Panc1 (cell line): ENCODE data around the gene TSPAN16. TPM values are rescaled to one million over a fixed set of nuclear protein-coding genes. Genes with fewer than 3 reads are reported as not detected.
A peak's percentile ranks its signal among the peaks of the same experiment; 100 is the strongest.

Experiments used
- ATAC-seq: fragments of 200-7000 bp; cut with Tn5 transposase; 2 replicates; pipeline ENCODE4 v1.9.1; 2020; ENCODE audit warnings: mild to moderate bottlenecking, moderate library complexity
- BruUV-seq: library from RNA; stranded (reverse); fragments of 400-500 nt; replicated peaks from 2 replicates; lab custom pipeline; 2021; lab: Mats Ljungman, UMichigan
- CTCF ChIA-PET: fragments of 300-600 bp; sonication (Branson Sonifier 250); formaldehyde crosslinking; loops from one replicate; lab custom pipeline; 2022; ENCODE audit warnings: antibody characterized with exemption; lab: Charles Lee
- POLR2A ChIA-PET: fragments of 300-600 bp; sonication (Branson Sonifier 250); formaldehyde crosslinking; loops from one replicate; lab custom pipeline; 2022; ENCODE audit warnings: antibody characterized with exemption; lab: Charles Lee
- DNase-seq: peaks from one replicate; pipeline ENCODE4 v3.0.0-alpha.2; 2010; ENCODE audit warnings: low read depth, low spot score
- H3K27ac ChIP-seq: 2 replicates; pipeline ENCODE4 v1.5.1; 2011; ENCODE audit warnings: mild to moderate bottlenecking, low read length, inconsistent platforms
- H3K27me3 ChIP-seq: fragments of 200-500 bp; sonication (Bioruptor generic); 2 replicates; pipeline ENCODE4 v1.6.0; 2014; ENCODE audit warnings: low read length, inconsistent platforms; ENCODE audit not compliant: control insufficient read depth, insufficient read depth
- H3K36me3 ChIP-seq: fragments of 200-500 bp; sonication (Bioruptor generic); 2 replicates; pipeline ENCODE4 v1.5.1; 2014; ENCODE audit warnings: inconsistent platforms, mild to moderate bottlenecking, low read length, moderate library complexity; ENCODE audit not compliant: control insufficient read depth, insufficient read depth
- H3K4me1 ChIP-seq: 2 replicates; pipeline ENCODE4 v1.5.1; 2011; ENCODE audit warnings: inconsistent platforms, mild to moderate bottlenecking, low read length, moderate library complexity; ENCODE audit not compliant: control insufficient read depth, insufficient read depth
- H3K4me3 ChIP-seq, 2 experiments: 2 replicates each; pipeline ENCODE4 v1.5.1; 2011 to 2012; ENCODE audit warnings: low read depth in 2 of 2, low read length in 2 of 2, mild to moderate bottlenecking in 2 of 2, inconsistent platforms in 1 of 2, moderate library complexity in 1 of 2
- H3K9me3 ChIP-seq: fragments of 200-500 bp; sonication (Bioruptor generic); 2 replicates; pipeline ENCODE4 v1.5.1; 2014; ENCODE audit warnings: low read depth, mild to moderate bottlenecking, inconsistent platforms, low read length, moderate library complexity; ENCODE audit not compliant: control insufficient read depth, insufficient read depth
- POLR2AphosphoS5 ChIP-seq: IDR thresholded peaks from 2 replicates; pipeline ENCODE4 v1.6.1; 2012; ENCODE audit warnings: mild to moderate bottlenecking, low read depth, low read length, moderate library complexity
- SIN3A ChIP-seq: IDR thresholded peaks from 2 replicates; pipeline ENCODE4 v1.6.1; 2012; ENCODE audit warnings: low read depth, mild to moderate bottlenecking, low read length, moderate library complexity, borderline replicate concordance; ENCODE audit not compliant: insufficient read depth
- TCF7L2 ChIP-seq: IDR thresholded peaks from 2 replicates; pipeline ENCODE4 v1.6.1; 2011; ENCODE audit warnings: mild to moderate bottlenecking, low read depth, low read length, inconsistent platforms
- in situ Hi-C: cut with HindIII; loops from 2 replicates; pipeline ENCODE4 v1.10.0; 2016; ENCODE audit warnings: low sequenced_read_pairs, low pct_unique_long_range_greater_than_20kb
- intact Hi-C: fragments of 100-400 bp; cut with micrococcal nuclease; formaldehyde crosslinking; loops from one replicate; pipeline ENCODE4 v1.10.0; 2022; ENCODE audit not compliant: unreplicated experiment
- total RNA-seq: library from RNA; stranded (reverse); gene quantifications from one replicate; pipeline ENCODE4 v1.2.1, GENCODE V29; 2021; ENCODE audit not compliant: unreplicated experiment
- TF ChIP-seq, protein P1 (sequence below), 2 experiments: IDR thresholded peaks; 2 replicates each; pipeline ENCODE4 v1.6.1; 2011 to 2012; ENCODE audit warnings: low read depth in 2 of 2, control low read depth in 1 of 2, low read length in 1 of 2, mild to moderate bottlenecking in 1 of 2, moderate library complexity in 1 of 2; ENCODE audit not compliant: insufficient read depth in 1 of 2
- TF ChIP-seq, protein P2 (sequence below): fragments of 450-650 bp; IDR thresholded peaks from 2 replicates; pipeline ENCODE4 v1.5.1; 2017; ENCODE audit warnings: mild to moderate bottlenecking

Gene TSPAN16
- total RNA-seq, 1 experiment from 2014 or later, result not detected

DNA sequence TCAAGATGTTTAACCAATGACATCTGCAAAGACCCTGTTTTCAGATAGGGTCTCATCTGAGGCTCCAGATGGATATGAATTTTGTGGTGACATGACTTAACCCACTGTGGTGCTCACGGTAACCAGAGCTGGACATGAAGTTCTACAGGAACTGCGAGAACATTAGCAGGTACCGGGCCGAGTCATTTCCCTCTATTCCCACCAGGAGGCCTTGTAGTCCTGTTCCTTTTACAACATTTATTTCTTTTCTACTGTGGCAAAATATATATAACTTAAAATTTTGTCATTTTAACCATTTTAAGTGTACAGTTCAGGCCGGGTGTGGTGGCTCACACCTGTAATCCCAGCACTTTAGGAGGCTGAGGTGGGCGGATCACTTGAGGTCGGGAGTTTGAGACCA, 7.6 kb upstream of the TSPAN16 start:
- in situ Hi-C loops, result no loop called here
- H3K4me3 ChIP-seq, result no peak overlapping the region
- no peaks in the 10 kb centered on the region for H3K36me3 ChIP-seq
- no peak overlapping the region for H3K27ac ChIP-seq
- TF ChIP-seq, protein P1, sequence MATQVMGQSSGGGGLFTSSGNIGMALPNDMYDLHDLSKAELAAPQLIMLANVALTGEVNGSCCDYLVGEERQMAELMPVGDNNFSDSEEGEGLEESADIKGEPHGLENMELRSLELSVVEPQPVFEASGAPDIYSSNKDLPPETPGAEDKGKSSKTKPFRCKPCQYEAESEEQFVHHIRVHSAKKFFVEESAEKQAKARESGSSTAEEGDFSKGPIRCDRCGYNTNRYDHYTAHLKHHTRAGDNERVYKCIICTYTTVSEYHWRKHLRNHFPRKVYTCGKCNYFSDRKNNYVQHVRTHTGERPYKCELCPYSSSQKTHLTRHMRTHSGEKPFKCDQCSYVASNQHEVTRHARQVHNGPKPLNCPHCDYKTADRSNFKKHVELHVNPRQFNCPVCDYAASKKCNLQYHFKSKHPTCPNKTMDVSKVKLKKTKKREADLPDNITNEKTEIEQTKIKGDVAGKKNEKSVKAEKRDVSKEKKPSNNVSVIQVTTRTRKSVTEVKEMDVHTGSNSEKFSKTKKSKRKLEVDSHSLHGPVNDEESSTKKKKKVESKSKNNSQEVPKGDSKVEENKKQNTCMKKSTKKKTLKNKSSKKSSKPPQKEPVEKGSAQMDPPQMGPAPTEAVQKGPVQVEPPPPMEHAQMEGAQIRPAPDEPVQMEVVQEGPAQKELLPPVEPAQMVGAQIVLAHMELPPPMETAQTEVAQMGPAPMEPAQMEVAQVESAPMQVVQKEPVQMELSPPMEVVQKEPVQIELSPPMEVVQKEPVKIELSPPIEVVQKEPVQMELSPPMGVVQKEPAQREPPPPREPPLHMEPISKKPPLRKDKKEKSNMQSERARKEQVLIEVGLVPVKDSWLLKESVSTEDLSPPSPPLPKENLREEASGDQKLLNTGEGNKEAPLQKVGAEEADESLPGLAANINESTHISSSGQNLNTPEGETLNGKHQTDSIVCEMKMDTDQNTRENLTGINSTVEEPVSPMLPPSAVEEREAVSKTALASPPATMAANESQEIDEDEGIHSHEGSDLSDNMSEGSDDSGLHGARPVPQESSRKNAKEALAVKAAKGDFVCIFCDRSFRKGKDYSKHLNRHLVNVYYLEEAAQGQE (IDR thresholded peaks at IDR 0.05; ENCODE audit: insufficient read depth in 1 of 2, low read depth in 2 of 2, low read length in 1 of 2), result no peak
- TF ChIP-seq, protein P2, sequence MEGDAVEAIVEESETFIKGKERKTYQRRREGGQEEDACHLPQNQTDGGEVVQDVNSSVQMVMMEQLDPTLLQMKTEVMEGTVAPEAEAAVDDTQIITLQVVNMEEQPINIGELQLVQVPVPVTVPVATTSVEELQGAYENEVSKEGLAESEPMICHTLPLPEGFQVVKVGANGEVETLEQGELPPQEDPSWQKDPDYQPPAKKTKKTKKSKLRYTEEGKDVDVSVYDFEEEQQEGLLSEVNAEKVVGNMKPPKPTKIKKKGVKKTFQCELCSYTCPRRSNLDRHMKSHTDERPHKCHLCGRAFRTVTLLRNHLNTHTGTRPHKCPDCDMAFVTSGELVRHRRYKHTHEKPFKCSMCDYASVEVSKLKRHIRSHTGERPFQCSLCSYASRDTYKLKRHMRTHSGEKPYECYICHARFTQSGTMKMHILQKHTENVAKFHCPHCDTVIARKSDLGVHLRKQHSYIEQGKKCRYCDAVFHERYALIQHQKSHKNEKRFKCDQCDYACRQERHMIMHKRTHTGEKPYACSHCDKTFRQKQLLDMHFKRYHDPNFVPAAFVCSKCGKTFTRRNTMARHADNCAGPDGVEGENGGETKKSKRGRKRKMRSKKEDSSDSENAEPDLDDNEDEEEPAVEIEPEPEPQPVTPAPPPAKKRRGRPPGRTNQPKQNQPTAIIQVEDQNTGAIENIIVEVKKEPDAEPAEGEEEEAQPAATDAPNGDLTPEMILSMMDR, result peak; percentile 72
- no peaks in the 10 kb centered on the region; the same call in 1 of the 2 replicates for H3K4me1 ChIP-seq
- no peak for ATAC-seq
- ChIA-PET POLR2A (no interaction called here), CTCF (interaction anchor here (0.6 kb wide), 1 partner anchor 43 kb away, joined by 3 read pairs; no protein-coding TSS in a partner anchor)
- intact Hi-C loops, result no loop called here
- no peaks in the 10 kb centered on the region for H3K27me3 ChIP-seq
- no peak for DNase-seq
- H3K9me3 ChIP-seq, result no peaks in the 10 kb centered on the region
- no TSS peak for BruUV-seq

DNA sequence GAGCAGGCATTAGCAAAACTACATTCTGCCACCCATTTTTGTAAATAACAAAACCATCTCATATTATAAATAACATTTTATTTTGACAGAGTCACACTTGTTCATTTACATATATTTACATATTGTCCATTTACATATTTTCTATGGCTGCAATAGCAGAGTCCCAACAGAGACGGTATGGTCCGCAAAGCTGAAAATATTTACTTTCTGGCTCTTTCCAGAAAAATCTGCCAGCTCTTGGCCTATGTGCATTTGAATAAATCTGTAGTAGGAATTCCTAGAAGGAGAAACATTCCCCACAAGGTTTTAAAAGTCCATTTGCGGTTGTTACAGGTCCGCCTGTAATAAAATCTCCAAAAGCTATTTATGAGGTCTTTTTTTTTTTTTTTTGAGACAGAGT, 5.7 kb upstream of the TSPAN16 start:
- BruUV-seq, result no TSS peak
- H3K36me3 ChIP-seq, result no peaks in the 10 kb centered on the region
- no peaks in the 10 kb centered on the region for H3K9me3 ChIP-seq
- DNase-seq, result no peak
- H3K4me3 ChIP-seq, result no peak overlapping the region
- in situ Hi-C loops (no loop called here), intact Hi-C loops (no loop called here)
- H3K4me1 ChIP-seq, result no peaks in the 10 kb centered on the region; the same call in 1 of the 2 replicates
- H3K27me3 ChIP-seq, result no peaks in the 10 kb centered on the region
- ChIA-PET CTCF (interaction anchor here (0.6 to 0.9 kb wide), 2 partner anchors 23 to 152 kb away, joined by 6 to 7 read pairs; no protein-coding TSS in a partner anchor), POLR2A (no interaction called here)
- no peak for ATAC-seq
- H3K27ac ChIP-seq, result no peak overlapping the region
- TF ChIP-seq SIN3A (no peak), TCF7L2 (no peak), POLR2AphosphoS5 (no peak)
- TF ChIP-seq, protein P2, result no peak
- TF ChIP-seq, protein P1 (IDR thresholded peaks at IDR 0.05; ENCODE audit: insufficient read depth in 1 of 2, low read depth in 2 of 2, low read length in 1 of 2), result no peak
